PFSK-1 (cell line): Measurements from ENCODE around the gene COQ8B.

Source experiments
- POLR2AphosphoS5 ChIP-seq: IDR thresholded peaks from 2 replicates; pipeline ENCODE4 v1.6.1; 2012; ENCODE audit warnings: low read depth, mild to moderate bottlenecking, control low read depth, low read length, moderate library complexity
- TF ChIP-seq, protein P1 (sequence below), 2 experiments: IDR thresholded peaks; 2 replicates each; pipeline versions ENCODE4 v1.6.1 to v1.8.0; 2011 to 2012; ENCODE audit warnings: low read depth in 2 of 2, low read length in 2 of 2, control low read depth in 1 of 2, inconsistent platforms in 1 of 2, mild to moderate bottlenecking in 1 of 2, moderate library complexity in 1 of 2; ENCODE audit not compliant: insufficient read depth in 1 of 2

DNA sequence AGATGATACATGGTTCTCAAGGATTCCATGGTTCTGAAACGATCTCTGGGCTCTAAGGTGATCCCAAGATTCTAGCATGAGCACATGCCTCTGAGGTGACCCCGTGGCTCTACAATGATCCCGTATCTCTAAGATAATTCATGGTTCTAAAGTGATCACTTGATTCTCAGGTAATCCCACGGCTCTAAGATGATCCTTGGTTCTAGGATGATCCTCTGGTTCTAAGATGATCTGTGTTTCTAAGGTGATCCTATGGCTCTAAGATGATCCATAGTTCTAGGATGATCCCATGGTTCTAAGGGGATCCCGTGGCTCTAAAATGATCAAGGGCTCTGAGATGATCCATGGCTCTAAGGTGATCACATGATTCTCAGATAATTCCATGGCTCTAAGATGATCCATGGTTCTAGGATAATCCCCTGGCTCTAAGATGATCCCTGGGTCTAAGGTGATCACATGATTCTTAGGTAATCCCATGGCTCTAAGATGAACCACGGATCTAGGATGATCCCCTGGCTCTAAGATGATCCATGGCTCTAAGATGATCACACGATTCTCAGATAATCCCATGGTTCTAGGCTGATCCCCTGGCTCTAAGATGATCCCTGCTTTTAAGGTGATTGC lies 47.6 kb downstream of the COQ8B start:
- no peak for TF ChIP-seq POLR2AphosphoS5
- TF ChIP-seq, protein P1, sequence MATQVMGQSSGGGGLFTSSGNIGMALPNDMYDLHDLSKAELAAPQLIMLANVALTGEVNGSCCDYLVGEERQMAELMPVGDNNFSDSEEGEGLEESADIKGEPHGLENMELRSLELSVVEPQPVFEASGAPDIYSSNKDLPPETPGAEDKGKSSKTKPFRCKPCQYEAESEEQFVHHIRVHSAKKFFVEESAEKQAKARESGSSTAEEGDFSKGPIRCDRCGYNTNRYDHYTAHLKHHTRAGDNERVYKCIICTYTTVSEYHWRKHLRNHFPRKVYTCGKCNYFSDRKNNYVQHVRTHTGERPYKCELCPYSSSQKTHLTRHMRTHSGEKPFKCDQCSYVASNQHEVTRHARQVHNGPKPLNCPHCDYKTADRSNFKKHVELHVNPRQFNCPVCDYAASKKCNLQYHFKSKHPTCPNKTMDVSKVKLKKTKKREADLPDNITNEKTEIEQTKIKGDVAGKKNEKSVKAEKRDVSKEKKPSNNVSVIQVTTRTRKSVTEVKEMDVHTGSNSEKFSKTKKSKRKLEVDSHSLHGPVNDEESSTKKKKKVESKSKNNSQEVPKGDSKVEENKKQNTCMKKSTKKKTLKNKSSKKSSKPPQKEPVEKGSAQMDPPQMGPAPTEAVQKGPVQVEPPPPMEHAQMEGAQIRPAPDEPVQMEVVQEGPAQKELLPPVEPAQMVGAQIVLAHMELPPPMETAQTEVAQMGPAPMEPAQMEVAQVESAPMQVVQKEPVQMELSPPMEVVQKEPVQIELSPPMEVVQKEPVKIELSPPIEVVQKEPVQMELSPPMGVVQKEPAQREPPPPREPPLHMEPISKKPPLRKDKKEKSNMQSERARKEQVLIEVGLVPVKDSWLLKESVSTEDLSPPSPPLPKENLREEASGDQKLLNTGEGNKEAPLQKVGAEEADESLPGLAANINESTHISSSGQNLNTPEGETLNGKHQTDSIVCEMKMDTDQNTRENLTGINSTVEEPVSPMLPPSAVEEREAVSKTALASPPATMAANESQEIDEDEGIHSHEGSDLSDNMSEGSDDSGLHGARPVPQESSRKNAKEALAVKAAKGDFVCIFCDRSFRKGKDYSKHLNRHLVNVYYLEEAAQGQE (IDR thresholded peaks at IDR 0.05; ENCODE audit: insufficient read depth in 1 of 2, low read depth in 2 of 2, low read length in 2 of 2) = no peak
